ENCODE measurements around the gene SFMBT2.

The SFMBT2 gene

DNA sequence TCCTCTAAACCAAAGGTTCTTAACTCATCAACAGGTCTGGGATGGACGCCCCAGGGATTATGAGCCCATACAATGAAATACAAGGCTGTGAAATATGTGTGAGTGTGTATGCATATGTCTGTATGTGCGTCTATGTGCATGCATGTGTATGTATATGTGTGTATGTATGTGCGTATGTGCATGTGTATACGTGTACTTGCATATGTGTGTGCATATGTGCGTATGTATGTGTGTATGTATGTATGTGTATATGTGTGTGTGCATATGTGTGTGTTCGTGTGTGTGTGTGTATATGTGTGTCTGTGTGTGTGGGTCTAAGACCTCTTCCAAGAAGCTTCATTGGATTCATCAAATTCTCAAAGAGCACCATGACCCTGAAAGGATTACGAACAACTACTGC, 112.3 kb downstream of the SFMBT2 start:
- TF ChIP-seq ZNF274 (IDR thresholded peaks at IDR 0.05; ENCODE audit: low read depth, low read length) = no peak
- no peak for TF ChIP-seq YY1 (IDR thresholded peaks at IDR 0.05; ENCODE audit: insufficient read depth, insufficient read length)
- no peak for TF ChIP-seq SUZ12 (IDR thresholded peaks at IDR 0.05; ENCODE audit: extremely low read depth, insufficient read depth, insufficient read length)
- DNase-seq (ENCODE audit: low read depth, low spot score) = no peak
- H3K9ac ChIP-seq (ENCODE audit: insufficient read length, low read depth) = no peak overlapping the region
- no peaks in the 10 kb centered on the region for H3K4me1 ChIP-seq (ENCODE audit: insufficient read depth, insufficient read length)
- no peak overlapping the region for H3K4me3 ChIP-seq (ENCODE audit: insufficient read length, low read depth)
- no peaks in the 10 kb centered on the region for H3K9me3 ChIP-seq (ENCODE audit: insufficient read depth, low read length)
- H3K36me3 ChIP-seq (ENCODE audit: insufficient read depth, insufficient read length, low read length) = no peaks in the 10 kb centered on the region
- no peaks in the 10 kb centered on the region for H3K27me3 ChIP-seq (ENCODE audit: insufficient read depth, insufficient read length)

GRCh38 chr10:7297094-7297493, 113.7 kb downstream of the SFMBT2 start:
- no peak for TF ChIP-seq SUZ12 (IDR thresholded peaks at IDR 0.05; ENCODE audit: extremely low read depth, insufficient read depth, insufficient read length)
- TF ChIP-seq YY1 (IDR thresholded peaks at IDR 0.05; ENCODE audit: insufficient read depth, insufficient read length) = no peak
- no peak for TF ChIP-seq ZNF274 (IDR thresholded peaks at IDR 0.05; ENCODE audit: low read depth, low read length)
- DNase-seq (ENCODE audit: low read depth, low spot score) = no peak
- H3K4me3 ChIP-seq (ENCODE audit: insufficient read length, low read depth) = no peak overlapping the region
- no peaks in the 10 kb centered on the region for H3K36me3 ChIP-seq (ENCODE audit: insufficient read depth, insufficient read length, low read length)
- no peaks in the 10 kb centered on the region for H3K27me3 ChIP-seq (ENCODE audit: insufficient read depth, insufficient read length)
- no peaks in the 10 kb centered on the region for H3K9me3 ChIP-seq (ENCODE audit: insufficient read depth, low read length)
- no peaks in the 10 kb centered on the region for H3K4me1 ChIP-seq (ENCODE audit: insufficient read depth, insufficient read length)
- no peak overlapping the region for H3K9ac ChIP-seq (ENCODE audit: insufficient read length, low read depth)

DNA sequence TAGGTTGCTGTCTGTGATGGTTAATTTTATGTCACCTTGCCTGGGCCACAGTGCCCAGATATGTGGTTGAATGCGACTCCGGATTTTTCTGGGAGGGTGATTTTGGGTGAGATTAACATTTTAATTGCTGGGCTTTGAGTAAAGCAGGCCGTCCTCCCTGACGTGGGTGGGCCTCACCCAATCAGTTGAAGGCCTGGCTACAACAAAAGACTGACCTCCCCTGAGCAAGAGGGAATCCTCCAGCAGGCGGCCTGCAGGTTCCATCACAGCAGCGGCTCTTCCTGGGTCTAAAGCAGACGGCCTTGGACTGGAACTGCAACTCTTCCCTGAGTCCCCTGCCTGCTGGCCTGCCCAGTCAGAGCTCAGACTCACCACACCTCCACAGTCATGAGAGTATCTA, 114.2 kb downstream of the SFMBT2 start:
- Histone ChIP-seq H3K36me3 (ENCODE audit: insufficient read depth, insufficient read length, low read length) (no peaks in the 10 kb centered on the region), H3K9me3 (ENCODE audit: insufficient read depth, low read length) (no peaks in the 10 kb centered on the region), H3K4me3 (ENCODE audit: insufficient read length, low read depth) (no peak overlapping the region), H3K27me3 (ENCODE audit: insufficient read depth, insufficient read length) (no peaks in the 10 kb centered on the region), H3K9ac (ENCODE audit: insufficient read length, low read depth) (no peak overlapping the region), H3K4me1 (ENCODE audit: insufficient read depth, insufficient read length) (no peaks in the 10 kb centered on the region)
- TF ChIP-seq YY1 (IDR thresholded peaks at IDR 0.05; ENCODE audit: insufficient read depth, insufficient read length) (no peak), SUZ12 (IDR thresholded peaks at IDR 0.05; ENCODE audit: extremely low read depth, insufficient read depth, insufficient read length) (no peak), ZNF274 (IDR thresholded peaks at IDR 0.05; ENCODE audit: low read depth, low read length) (no peak)
- no peak for DNase-seq (ENCODE audit: low read depth, low spot score)

- Histone ChIP-seq H3K9ac (ENCODE audit: insufficient read length, low read depth) (no peak overlapping the region), H3K9me3 (ENCODE audit: insufficient read depth, low read length) (no peaks in the 10 kb centered on the region), H3K27me3 (ENCODE audit: insufficient read depth, insufficient read length) (no peaks in the 10 kb centered on the region), H3K36me3 (ENCODE audit: insufficient read depth, insufficient read length, low read length) (no peaks in the 10 kb centered on the region), H3K4me3 (ENCODE audit: insufficient read length, low read depth) (no peak overlapping the region), H3K4me1 (ENCODE audit: insufficient read depth, insufficient read length) (no peaks in the 10 kb centered on the region)
- DNase-seq (ENCODE audit: low read depth, low spot score) = no peak
- TF ChIP-seq YY1 (IDR thresholded peaks at IDR 0.05; ENCODE audit: insufficient read depth, insufficient read length) (no peak), SUZ12 (IDR thresholded peaks at IDR 0.05; ENCODE audit: extremely low read depth, insufficient read depth, insufficient read length) (no peak), ZNF274 (IDR thresholded peaks at IDR 0.05; ENCODE audit: low read depth, low read length) (no peak)
Observed at GRCh38 chr10:7296076-7296475, 114.8 kb downstream of the SFMBT2 start.

- no peaks in the 10 kb centered on the region for H3K36me3 ChIP-seq (ENCODE audit: insufficient read depth, insufficient read length, low read length)
- DNase-seq (ENCODE audit: low read depth, low spot score) = no peak
- no peaks in the 10 kb centered on the region for H3K4me1 ChIP-seq (ENCODE audit: insufficient read depth, insufficient read length)
- no peaks in the 10 kb centered on the region for H3K9me3 ChIP-seq (ENCODE audit: insufficient read depth, low read length)
- H3K4me3 ChIP-seq (ENCODE audit: insufficient read length, low read depth) = no peak overlapping the region
- H3K27me3 ChIP-seq (ENCODE audit: insufficient read depth, insufficient read length) = no peaks in the 10 kb centered on the region
- H3K9ac ChIP-seq (ENCODE audit: insufficient read length, low read depth) = no peak overlapping the region
- no peak for TF ChIP-seq YY1 (IDR thresholded peaks at IDR 0.05; ENCODE audit: insufficient read depth, insufficient read length)
- no peak for TF ChIP-seq SUZ12 (IDR thresholded peaks at IDR 0.05; ENCODE audit: extremely low read depth, insufficient read depth, insufficient read length)
- no peak for TF ChIP-seq ZNF274 (IDR thresholded peaks at IDR 0.05; ENCODE audit: low read depth, low read length)
Observed at GRCh38 chr10:7293378-7293920, 117.4 kb downstream of the SFMBT2 start.

DNA sequence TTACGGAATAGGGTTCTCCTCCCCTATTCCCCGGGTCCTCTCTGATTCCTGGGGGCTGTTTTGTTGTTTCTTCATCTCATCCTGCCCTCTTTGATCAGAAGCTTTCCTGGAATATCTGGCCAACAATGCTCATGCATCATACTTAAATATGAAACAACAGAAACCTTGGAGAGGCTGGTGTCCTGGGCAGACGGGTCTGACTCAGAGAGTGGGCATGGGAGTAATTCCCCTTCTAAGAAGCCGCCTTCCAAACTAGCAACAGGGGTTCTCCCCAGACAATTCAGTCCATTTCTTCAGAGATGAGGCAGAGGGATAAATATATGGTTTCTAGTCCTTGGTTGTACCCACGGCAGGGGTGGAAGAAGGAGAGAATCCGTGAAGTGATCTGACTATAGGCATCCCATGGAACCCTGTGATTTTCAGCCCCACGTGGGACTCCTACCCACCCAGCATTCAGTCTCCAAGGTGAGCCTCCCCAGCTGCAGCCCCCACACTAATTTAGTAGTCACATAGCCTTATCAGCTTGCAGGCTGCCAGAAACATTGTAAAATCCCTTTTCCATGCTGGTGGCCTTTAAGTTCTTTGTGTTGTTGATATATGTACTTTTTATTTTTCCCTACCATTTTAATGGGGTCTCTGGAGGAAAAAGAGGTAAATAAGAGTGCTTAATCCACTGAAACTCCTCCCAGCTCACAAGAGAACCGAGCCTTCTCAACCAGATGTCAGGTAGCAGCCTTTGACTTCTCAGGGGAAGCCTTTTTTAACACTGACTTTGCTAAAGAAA, 119.2 kb downstream of the SFMBT2 start:
- Histone ChIP-seq H3K36me3 (ENCODE audit: insufficient read depth, insufficient read length, low read length) (no peaks in the 10 kb centered on the region), H3K9ac (ENCODE audit: insufficient read length, low read depth) (no peak overlapping the region), H3K4me1 (ENCODE audit: insufficient read depth, insufficient read length) (no peaks in the 10 kb centered on the region), H3K4me3 (ENCODE audit: insufficient read length, low read depth) (no peak overlapping the region), H3K9me3 (ENCODE audit: insufficient read depth, low read length) (no peaks in the 10 kb centered on the region), H3K27me3 (ENCODE audit: insufficient read depth, insufficient read length) (no peaks in the 10 kb centered on the region)
- TF ChIP-seq SUZ12 (IDR thresholded peaks at IDR 0.05; ENCODE audit: extremely low read depth, insufficient read depth, insufficient read length) = no peak
- TF ChIP-seq ZNF274 (IDR thresholded peaks at IDR 0.05; ENCODE audit: low read depth, low read length) = no peak
- no peak for TF ChIP-seq YY1 (IDR thresholded peaks at IDR 0.05; ENCODE audit: insufficient read depth, insufficient read length)
- DNase-seq (ENCODE audit: low read depth, low spot score) = no peak

DNA sequence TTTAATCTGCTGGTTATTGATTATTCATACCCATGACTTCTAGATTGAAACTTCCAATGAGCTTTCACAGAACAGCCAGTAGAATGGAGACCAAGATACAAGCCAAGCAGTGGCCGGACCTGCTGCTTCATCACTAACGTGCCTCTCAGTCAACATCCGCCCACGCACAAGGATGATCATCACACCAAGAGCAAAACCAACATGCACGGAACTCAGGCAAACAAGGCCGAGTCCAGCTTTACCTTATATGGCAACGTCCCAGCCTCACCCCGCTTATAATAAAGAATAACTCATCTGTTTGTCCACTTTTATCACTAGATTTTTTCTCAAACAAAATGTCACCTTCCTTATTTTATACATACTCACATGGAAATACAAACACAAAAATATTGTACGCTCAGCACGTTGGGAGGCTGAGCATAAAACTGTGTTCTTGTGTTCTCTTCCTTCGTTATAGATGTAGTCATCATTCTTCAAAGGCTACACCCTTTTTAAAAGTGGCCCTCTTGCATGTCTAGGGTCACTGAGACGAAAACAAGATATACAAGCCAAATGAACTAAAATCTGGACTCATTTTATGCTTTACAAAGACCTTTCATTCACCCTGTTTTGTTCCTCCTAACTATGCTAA, 122.7 kb downstream of the SFMBT2 start:
- no peaks in the 10 kb centered on the region for H3K4me1 ChIP-seq (ENCODE audit: insufficient read depth, insufficient read length)
- TF ChIP-seq SUZ12 (IDR thresholded peaks at IDR 0.05; ENCODE audit: extremely low read depth, insufficient read depth, insufficient read length) (no peak), YY1 (IDR thresholded peaks at IDR 0.05; ENCODE audit: insufficient read depth, insufficient read length) (no peak), ZNF274 (IDR thresholded peaks at IDR 0.05; ENCODE audit: low read depth, low read length) (no peak)

More for the DNA sequence above, 122.7 kb downstream of the SFMBT2 start:
- Histone ChIP-seq H3K4me3 (ENCODE audit: insufficient read length, low read depth) (no peak overlapping the region), H3K9ac (ENCODE audit: insufficient read length, low read depth) (no peak overlapping the region), H3K36me3 (ENCODE audit: insufficient read depth, insufficient read length, low read length) (no peaks in the 10 kb centered on the region), H3K9me3 (ENCODE audit: insufficient read depth, low read length) (no peaks in the 10 kb centered on the region), H3K27me3 (ENCODE audit: insufficient read depth, insufficient read length) (no peaks in the 10 kb centered on the region)
- no peak for DNase-seq (ENCODE audit: low read depth, low spot score)

Data from NT2/D1 (cell line).